ENCODE data around the gene NCS1.

DNA sequence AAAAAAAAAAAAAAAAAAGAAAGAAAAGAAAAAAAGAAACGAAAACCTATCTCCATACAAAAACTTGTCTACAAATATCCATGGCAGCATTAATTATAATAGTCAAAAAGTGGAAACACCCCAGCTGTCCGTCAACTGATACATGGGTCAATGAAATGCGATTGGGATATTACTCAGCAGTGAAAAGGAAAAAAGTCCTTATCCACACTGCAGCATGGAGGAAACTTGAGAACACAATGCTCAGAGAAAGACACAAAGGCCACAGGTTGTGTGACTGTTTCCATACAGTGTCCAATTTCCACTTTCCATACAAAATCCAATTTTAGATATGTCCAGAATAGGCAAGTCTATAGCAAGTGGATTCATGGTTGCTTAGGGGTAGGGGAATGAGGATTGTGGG, 24.3 kb upstream of the NCS1 start:
- TF ChIP-seq EZH2 (IDR thresholded peaks at IDR 0.05; ENCODE audit: insufficient read depth, poor library complexity, severe bottlenecking) = no peak
- no peak for TF ChIP-seq EZH2phosphoT487 (IDR thresholded peaks at IDR 0.05; ENCODE audit: insufficient read depth, low read depth)
